Germinal center (tissue), 1 donor: ENCODE results near the gene LAD1.

Source experiments
- DNase-seq: peaks from one replicate; pipeline ENCODE4 v3.0.0; 2012; ENCODE audit warnings: mixed read lengths, low spot score

LAD1 gene

DNA sequence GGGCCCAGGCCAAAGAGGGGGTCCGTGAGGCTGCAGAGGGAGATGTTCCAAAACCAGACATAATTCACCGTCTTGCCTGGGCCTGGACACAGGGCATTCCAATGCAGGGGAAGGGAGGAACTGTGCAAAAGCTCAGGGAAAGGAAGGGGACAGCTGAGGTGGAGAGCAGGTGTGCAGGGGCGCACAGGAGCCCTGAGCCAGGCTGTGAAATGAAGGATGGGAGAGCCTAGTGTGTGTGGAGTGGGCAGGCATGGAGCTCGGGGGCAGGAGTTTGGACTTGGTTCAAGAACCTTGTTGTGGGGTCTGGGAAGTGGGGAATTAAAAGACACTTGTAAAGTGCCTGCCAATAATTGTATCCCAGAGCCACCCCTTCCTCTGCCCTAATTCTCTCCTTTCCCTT, 20.1 kb upstream of the LAD1 start:
- DNase-seq = no peak

DNA sequence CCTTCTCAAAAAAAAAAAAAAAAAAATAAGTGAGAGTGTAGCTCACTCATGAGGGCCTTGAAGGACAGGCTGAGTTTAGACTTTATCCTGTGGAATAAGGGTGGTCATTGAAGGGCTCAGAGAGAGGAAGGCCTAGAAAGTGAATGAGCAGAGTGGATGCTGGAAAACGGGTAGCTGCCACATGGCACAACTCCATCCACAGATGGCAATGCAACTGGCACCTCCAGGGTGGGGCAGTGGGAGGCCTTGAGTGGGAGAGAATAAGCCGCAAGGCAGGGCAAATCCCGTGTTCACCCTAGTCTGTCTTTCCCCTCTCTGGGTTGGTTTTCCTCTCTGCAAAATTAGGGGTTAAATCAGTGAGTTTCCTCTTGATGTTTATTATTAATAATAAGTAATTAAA, 19.3 kb upstream of the LAD1 start:
- DNase-seq = no peak

DNA sequence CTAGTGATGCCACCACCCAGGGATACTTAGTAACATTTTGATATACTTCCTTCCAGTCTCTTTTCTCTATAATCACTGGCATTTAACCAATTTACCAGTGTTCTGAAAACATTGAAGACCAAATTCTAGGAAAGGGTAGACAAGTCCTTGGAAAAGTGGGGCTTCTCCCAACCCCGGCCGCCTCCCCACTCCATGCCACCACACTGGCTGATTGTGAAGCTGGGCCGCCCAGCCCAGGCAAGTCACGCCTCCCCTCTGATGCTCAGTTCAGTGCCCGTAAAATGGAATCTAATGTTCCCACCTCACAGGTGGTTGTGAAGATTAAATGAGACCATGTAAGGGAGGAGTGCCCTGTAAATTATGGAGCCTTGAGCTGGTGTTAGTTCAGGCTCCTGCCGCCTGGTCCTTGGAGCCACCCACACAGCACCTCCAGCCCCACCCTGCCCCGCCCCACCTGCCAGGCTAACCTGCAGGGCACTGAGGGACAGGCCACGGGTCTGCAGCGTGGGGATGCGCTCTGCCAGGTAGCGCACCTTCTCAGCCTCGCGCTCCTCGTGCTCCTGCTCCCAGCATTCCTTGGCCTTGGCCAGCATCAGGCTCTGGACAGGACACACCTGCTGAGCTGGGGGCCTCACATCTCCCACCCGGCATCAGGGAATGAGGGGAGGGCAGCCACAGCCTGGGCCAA, 15.1 kb upstream of the LAD1 start:
- no peak for DNase-seq

GRCh38 chr1:201411292-201411691, 12.2 kb upstream of the LAD1 start:
- DNase-seq = no peak

DNA sequence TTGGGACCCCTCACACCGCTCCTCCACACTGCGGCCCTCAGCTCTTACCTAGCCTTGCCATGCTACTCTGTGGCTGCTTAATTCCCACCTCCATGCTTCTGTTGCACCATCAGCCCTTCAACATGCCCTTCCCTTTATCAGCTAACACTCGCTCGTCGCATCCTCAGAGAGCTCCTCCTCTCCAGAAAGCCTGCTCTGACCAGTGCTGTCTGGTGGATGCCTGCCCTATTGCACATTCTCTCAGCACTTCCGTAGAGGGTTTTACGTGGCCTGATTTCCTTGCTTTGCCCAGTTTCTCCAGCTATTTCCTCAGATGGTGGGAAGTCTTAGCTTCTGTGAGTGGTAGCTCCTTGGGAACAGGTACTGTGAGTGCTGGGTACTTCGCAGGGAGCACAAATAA, 10.3 kb upstream of the LAD1 start:
- DNase-seq = no peak

GRCh38 chr1:201408834-201409200, 9.7 kb upstream of the LAD1 start:
- DNase-seq = no peak

DNA sequence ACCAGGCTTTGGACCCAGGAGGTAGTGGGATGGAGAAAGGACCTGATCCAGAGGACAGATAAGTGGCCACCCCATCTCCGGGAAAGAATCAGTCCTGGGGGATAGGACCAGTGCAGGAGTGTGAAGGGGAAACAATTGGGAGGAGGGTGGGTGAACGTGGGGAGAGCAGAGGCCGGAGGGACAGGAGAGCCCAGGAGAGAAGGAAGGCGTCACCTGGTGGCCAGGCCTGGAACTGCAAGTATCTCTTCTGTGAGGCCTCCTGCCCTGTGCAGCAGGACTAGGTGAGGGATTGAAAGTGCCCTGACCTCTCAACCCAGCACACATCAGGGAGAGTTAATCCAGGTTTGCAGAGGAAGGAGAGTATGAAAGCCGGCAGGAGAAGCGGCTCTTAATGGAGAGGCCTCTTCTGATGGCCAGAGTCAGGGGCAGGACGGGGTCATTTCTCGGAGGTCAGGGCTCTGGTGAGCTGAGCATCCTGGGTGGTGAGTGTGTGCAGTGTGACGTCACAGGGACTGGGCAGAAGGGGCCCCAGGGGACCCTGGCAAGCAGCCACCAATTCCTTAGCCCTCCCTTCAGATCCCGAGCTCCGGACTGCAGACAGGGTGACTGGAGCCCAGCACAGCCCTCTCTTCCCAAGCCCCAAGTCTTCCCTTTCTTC, 9.2 kb upstream of the LAD1 start:
- DNase-seq = peak; percentile 77

GRCh38 chr1:201406831-201407406, 7.8 kb upstream of the LAD1 start:
- DNase-seq = no peak

DNA sequence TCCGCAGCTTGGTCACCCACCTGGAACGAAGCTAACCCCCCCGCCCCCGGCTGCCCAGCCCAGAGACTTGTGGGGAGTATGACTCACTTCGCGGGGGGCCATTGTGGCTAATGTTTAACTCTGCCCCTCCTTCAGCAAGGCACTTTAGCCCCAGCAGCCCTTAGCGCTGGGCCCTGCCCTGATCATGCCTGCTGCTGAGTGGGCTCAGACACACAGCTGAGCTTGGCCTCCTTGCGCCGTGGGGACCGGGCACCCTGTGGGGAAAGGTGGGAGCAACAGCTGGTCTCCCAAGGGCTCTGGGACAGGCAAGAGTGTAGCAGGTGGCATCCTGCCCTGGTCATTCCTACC, 6.3 kb upstream of the LAD1 start:
- DNase-seq = no peak

GRCh38 chr1:201404722-201405483, 5.8 kb upstream of the LAD1 start:
- DNase-seq = no peak

DNA sequence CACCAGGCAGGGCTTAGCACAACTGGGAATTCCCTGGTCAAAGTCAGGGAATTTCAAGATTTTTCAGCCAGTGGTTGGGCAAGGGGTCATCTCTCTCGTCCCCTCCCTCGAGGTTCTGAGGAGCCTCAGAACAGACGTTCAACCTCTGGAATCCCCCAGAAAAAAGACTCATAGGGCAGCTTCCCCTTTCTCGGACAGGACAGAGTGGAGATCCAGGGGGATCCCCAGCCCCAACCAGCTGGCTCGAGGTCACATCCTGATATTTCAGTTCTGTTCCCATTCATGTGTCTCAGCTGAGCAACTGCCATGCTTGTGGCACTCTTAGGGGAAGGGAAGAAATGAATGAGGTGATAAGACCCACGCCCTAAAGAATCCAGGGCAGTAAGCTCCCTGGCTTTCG, 4.9 kb upstream of the LAD1 start:
- DNase-seq = no peak

GRCh38 chr1:201403359-201403758, 4.2 kb upstream of the LAD1 start:
- no peak for DNase-seq

GRCh38 chr1:201401700-201402099, 2.6 kb upstream of the LAD1 start:
- DNase-seq = no peak

DNA sequence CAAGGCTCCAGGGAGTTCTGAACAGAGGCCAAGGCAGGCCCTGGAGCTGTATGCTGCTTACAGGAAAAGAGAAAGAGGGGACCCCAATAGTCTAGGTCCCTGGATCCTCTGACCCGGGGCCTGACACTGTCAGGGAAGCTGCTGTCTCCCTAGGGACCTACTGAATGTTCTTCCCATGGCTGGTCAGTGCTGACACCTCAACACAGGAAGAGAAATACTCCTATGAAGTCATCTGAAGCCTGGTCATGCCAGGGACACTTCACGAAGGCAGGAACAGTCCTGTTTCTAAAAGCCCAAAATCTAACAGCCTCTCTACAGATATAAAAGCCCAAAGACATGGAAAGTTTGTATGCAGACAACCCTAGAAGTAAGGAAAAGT, 1.7 kb upstream of the LAD1 start:
- DNase-seq = no peak

- no peak for DNase-seq
Measured at GRCh38 chr1:201400212-201400851, 1.2 kb upstream of the LAD1 start.

- no peak for DNase-seq
Measured at GRCh38 chr1:201399352-201400126, 415 bp upstream of the LAD1 start.

GRCh38 chr1:201397675-201398074, 1.4 kb downstream of the LAD1 start:
- DNase-seq = no peak

GRCh38 chr1:201396861-201397464, 2.2 kb downstream of the LAD1 start:
- no peak for DNase-seq

- DNase-seq = no peak
Measured at GRCh38 chr1:201395936-201396335, 3.2 kb downstream of the LAD1 start.

- DNase-seq = no peak
Measured at GRCh38 chr1:201394591-201394990, 4.5 kb downstream of the LAD1 start.

GRCh38 chr1:201393076-201393475, 6.0 kb downstream of the LAD1 start:
- no peak for DNase-seq
